HG03442 (cell line): ENCODE results near the gene PTPN14.

Experiments used
- ATAC-seq: cut with Tn5 transposase; IDR thresholded peaks from one replicate; pipeline ENCODE4 v1.9.1; 2021; ENCODE audit warnings: mild to moderate bottlenecking, moderate library complexity; ENCODE audit not compliant: unreplicated experiment

PTPN14 gene

GRCh38 chr1:214458541-214458940 is 92.9 kb downstream of the PTPN14 start:
- ATAC-seq: no peak

GRCh38 chr1:214455971-214456867 is 95.2 kb downstream of the PTPN14 start:
- ATAC-seq: no peak

GRCh38 chr1:214455479-214455878 is 95.9 kb downstream of the PTPN14 start:
- ATAC-seq: no peak

DNA sequence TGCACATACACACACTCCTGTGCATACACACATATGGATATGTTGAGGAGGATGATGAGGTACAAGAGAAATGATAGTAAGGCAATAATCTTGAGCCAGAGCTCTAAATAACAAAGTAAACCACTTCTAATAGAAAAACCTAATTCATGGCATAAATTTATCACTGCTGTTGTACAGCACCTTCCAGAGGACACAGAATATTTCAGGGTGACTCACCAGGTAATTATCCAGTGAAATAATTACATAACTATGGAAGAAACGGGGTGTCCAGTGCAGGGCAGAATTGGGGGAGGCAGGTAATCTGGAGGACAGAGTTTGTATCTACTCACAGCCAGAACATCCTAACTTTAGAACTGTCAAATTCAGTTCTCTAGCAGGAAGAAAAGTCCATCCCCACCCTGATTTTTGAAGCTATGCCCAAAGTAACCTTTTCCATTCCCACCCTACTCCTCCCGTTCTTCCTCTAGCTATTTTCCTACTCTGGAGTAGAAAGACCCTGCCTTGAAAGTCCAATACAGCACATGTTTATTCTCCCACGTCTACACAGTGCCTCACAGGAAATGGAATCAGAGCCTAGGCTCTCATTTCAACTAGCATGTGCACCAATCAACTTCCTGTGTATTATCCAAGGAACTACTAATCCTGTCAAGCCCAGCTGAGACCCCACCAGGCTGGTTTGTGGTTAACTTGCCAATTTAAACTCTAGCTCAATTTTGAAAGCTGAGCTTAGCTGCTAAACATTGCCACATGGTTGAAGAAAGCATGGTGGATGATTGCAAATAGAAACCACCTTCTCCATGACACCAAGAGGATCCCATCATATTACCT is 96.6 kb downstream of the PTPN14 start:
- no peak for ATAC-seq

GRCh38 chr1:214453109-214453722 is 98.2 kb downstream of the PTPN14 start:
- no peak for ATAC-seq

DNA sequence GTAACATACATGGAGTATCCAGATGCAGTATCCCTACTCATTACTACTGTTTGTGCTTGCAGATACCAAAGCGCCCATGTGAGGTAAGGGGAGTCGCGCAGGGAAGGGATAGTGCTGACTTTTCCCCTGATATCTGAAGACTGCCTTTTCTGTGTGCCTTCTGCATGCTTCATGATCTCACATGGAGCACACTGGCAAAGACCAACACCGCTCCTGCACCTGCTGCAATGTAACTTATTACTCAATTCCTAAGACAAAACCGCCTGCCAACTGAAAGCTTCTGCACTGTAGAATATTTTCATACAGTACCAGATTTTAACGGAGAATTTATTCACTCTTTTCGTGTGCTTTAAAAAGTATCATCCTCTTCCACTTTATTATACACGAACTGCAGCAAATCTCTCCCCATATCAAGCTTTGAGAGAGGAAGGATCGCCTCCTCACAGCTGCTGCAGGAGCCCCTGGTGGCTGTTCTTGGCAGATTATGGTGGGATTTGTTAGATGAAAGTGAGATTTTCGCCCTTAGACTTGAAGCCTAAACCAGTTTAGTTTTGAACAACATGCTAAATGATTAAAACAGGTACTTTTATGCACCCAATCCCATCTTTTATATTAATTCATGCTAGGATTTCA is 99.1 kb downstream of the PTPN14 start:
- no peak for ATAC-seq

GRCh38 chr1:214451596-214451995 is 99.8 kb downstream of the PTPN14 start:
- no peak for ATAC-seq

GRCh38 chr1:214449371-214449770 is 102.0 kb downstream of the PTPN14 start:
- ATAC-seq: no peak

DNA sequence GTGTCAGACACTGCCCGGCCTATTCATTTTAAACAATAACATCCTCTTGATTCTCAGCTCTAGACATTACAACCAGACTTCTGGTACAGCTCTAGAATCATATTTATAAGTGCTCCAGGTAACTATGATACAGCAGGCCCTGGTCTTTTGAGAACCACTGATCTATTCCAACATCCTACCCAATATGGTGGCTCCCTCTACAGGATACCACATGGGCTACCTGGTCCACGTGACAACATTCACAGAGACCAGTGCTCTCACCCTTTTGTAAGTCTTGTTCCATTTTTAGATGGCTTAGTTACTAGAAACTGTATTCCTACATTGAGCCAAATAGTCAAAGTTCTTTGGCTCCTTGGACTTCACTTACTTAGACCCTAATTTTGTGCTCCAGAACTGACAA is 102.9 kb downstream of the PTPN14 start:
- no peak for ATAC-seq

DNA sequence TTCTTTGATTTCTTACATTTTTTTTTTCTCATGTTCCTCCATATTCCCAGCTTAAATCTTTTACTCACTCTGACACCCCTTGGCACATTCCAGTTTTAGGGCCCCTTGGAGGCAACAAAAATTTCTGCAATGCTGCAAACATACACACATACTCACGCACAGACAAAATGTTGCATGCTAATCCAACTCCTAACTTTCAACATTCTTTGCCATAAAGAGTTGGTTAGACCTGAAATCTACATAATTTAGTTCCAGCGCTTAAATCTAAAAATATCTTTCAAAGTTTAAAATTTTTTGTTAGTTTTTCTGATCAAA is 103.9 kb downstream of the PTPN14 start:
- ATAC-seq: no peak

GRCh38 chr1:214446772-214447556 is 104.4 kb downstream of the PTPN14 start:
- ATAC-seq: peak; percentile 78

- ATAC-seq: no peak
These were observed 105.4 kb downstream of the PTPN14 start for GRCh38 chr1:214445831-214446614.

- no peak for ATAC-seq
These were observed 106.2 kb downstream of the PTPN14 start for GRCh38 chr1:214445199-214445598.

GRCh38 chr1:214444182-214444939 is 107.0 kb downstream of the PTPN14 start:
- no peak for ATAC-seq

DNA sequence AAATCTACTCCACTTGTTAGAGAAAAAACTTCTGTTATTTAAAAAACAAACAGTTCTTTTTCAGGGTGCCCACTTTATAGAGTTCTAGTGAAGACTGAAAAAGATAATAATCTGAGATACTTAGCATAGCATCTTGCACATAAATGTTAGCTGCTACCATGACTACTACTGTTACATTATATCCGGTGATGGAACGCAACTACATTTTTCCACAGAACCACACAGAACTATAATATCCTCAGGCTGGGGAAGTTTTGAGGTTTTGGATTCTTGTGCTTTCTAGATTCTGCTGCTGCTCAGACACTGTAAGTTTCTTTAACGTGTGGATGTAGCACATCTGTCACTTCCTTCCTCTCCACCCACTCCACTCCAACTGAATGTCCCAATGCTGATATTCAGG is 110.3 kb downstream of the PTPN14 start:
- ATAC-seq: no peak

- no peak for ATAC-seq
These were observed 111.0 kb downstream of the PTPN14 start for GRCh38 chr1:214440219-214440965.

- peak; percentile 92 for ATAC-seq
These were observed 111.9 kb downstream of the PTPN14 start for GRCh38 chr1:214439352-214440119.
